K562 (cell line): ENCODE measurements around the gene RPP25. TPM values are rescaled to one million over a fixed set of nuclear protein-coding genes. Genes with fewer than 3 reads are reported as not detected.

Experiments used
- CCNT2 ChIP-seq: IDR thresholded peaks from 2 replicates; pipeline ENCODE4 v1.6.1; 2011; ENCODE audit warnings: borderline replicate concordance, low read depth, mild to moderate bottlenecking, moderate library complexity, mixed read lengths, low read length; ENCODE audit not compliant: insufficient read length; ENCODE audit errors: extremely low read depth
- CXXC5 ChIP-seq: fragments of 250-450 bp; sonication (Bioruptor Pico); IDR thresholded peaks from 2 replicates; pipeline ENCODE4 v1.8.0; 2022; ENCODE audit warnings: inconsistent platforms, mild to moderate bottlenecking, moderate library complexity
- E2F3 ChIP-seq: fragments of 250-450 bp; sonication (Bioruptor Pico); IDR thresholded peaks from 2 replicates; pipeline ENCODE4 v1.4.0; 2020; ENCODE audit warnings: mild to moderate bottlenecking
- FOS ChIP-seq: IDR thresholded peaks from 3 replicates; pipeline ENCODE4 v1.6.1; 2011; ENCODE audit not compliant: insufficient read length; ENCODE audit errors: extremely low read depth
- FOXA3 ChIP-seq, 2 experiments: fragments of 450-650 bp in 1 of 2; sonication (generic) in 1 of 2; formaldehyde crosslinking; IDR thresholded peaks in 1 of 2; conservative IDR thresholded peaks in 1 of 2; 2 replicates each; pipeline versions ENCODE4 v1.4.0 to v1.8.0; 2020 to 2022; ENCODE audit warnings: mild to moderate bottlenecking in 2 of 2, missing genetic modification reagents in 1 of 2
- MCM3 ChIP-seq: fragments of 450-650 bp; IDR thresholded peaks from 2 replicates; pipeline ENCODE4 v1.6.1; 2016
- MEIS2 ChIP-seq: fragments of 450-650 bp; IDR thresholded peaks from 2 replicates; pipeline ENCODE4 v1.6.1; 2014; ENCODE audit warnings: mild to moderate bottlenecking; ENCODE audit not compliant: partially characterized antibody
- NELFE ChIP-seq: IDR thresholded peaks from 2 replicates; pipeline ENCODE4 v1.6.1; 2011; ENCODE audit warnings: mild to moderate bottlenecking; ENCODE audit not compliant: insufficient read depth, insufficient read length
- OTX1 ChIP-seq: fragments of 450-650 bp; formaldehyde crosslinking; IDR thresholded peaks from 2 replicates; pipeline ENCODE4 v1.4.0; 2022; ENCODE audit warnings: mild to moderate bottlenecking
- PML ChIP-seq: IDR thresholded peaks from 2 replicates; pipeline ENCODE4 v1.6.1; 2012; ENCODE audit warnings: low read length, inconsistent platforms
- PRMT5 ChIP-seq: sonication (generic); formaldehyde crosslinking; IDR thresholded peaks from 2 replicates; pipeline ENCODE4 v1.5.0; 2020; ENCODE audit warnings: missing genetic modification reagents
- RBM14 ChIP-seq: fragments of 200-400 bp; formaldehyde crosslinking; IDR thresholded peaks from 2 replicates; pipeline ENCODE4 v1.6.1; 2018; ENCODE audit warnings: low read depth, mild to moderate bottlenecking, low read length, moderate library complexity, borderline replicate concordance; ENCODE audit not compliant: insufficient read depth
- RCOR1 ChIP-seq, 2 experiments: IDR thresholded peaks; 2 replicates each; pipeline ENCODE4 v1.6.1; 2012; ENCODE audit warnings: low read depth in 2 of 2, low read length in 2 of 2, borderline replicate concordance in 1 of 2, improper control_type of control experiment in 1 of 2
- SIN3A ChIP-seq, 2 experiments: fragments of 150-350 bp in 1 of 2; IDR thresholded peaks; 2 replicates each; pipeline ENCODE4 v1.6.1; 2011 to 2016; ENCODE audit warnings: borderline replicate concordance in 2 of 2, low read depth in 2 of 2, low read length in 2 of 2, mild to moderate bottlenecking in 2 of 2, moderate library complexity in 2 of 2; ENCODE audit not compliant: control insufficient read depth in 1 of 2
- SIN3B ChIP-seq: fragments of 450-650 bp; IDR thresholded peaks from 2 replicates; pipeline ENCODE4 v1.6.1; 2017; ENCODE audit warnings: low read depth, mild to moderate bottlenecking, moderate library complexity
- SMAD4 ChIP-seq: fragments of 250-450 bp; sonication (Bioruptor Pico); conservative IDR thresholded peaks from 2 replicates; pipeline ENCODE4 v1.8.0; 2021; ENCODE audit warnings: inconsistent platforms, mild to moderate bottlenecking, moderate library complexity
- SMARCA4 ChIP-seq: fragments of 450-650 bp; IDR thresholded peaks from 2 replicates; pipeline ENCODE4 v1.6.1; 2016
- SRSF7 ChIP-seq: fragments of 200-400 bp; formaldehyde crosslinking; optimal IDR thresholded peaks from 2 replicates; pipeline ENCODE3; 2017; ENCODE audit warnings: mild to moderate bottlenecking, low read depth, low read length
- TBP ChIP-seq: optimal IDR thresholded peaks from 2 replicates; pipeline ENCODE3; 2011; ENCODE audit warnings: low read depth, low read length, improper control_type of control experiment
- U2AF1 ChIP-seq: fragments of 200-400 bp; formaldehyde crosslinking; optimal IDR thresholded peaks from 2 replicates; pipeline ENCODE3; 2017; ENCODE audit warnings: mild to moderate bottlenecking, low read depth, low read length, moderate library complexity
- ZNF134 ChIP-seq: fragments of 250-450 bp; sonication (Bioruptor Pico); conservative IDR thresholded peaks from 2 replicates; pipeline ENCODE4 v1.4.0; 2020
- ZNF217 ChIP-seq: sonication (generic); formaldehyde crosslinking; IDR thresholded peaks from 2 replicates; pipeline ENCODE4 v1.8.0; 2022; ENCODE audit warnings: mild to moderate bottlenecking, missing genetic modification reagents
- ZNF23 ChIP-seq: fragments of 250-450 bp; sonication (Bioruptor Pico); IDR thresholded peaks from 2 replicates; pipeline ENCODE4 v1.4.0; 2020; ENCODE audit warnings: mild to moderate bottlenecking
- ZNF57 ChIP-seq: fragments of 450-650 bp; formaldehyde crosslinking; IDR thresholded peaks from 2 replicates; pipeline ENCODE4 v1.4.0; 2020; ENCODE audit warnings: mild to moderate bottlenecking, moderate library complexity
- ZNF778 ChIP-seq: fragments of 450-650 bp; formaldehyde crosslinking; IDR thresholded peaks from 2 replicates; pipeline ENCODE4 v1.4.0; 2020; ENCODE audit warnings: mild to moderate bottlenecking, moderate library complexity
- ZNF79 ChIP-seq: fragments of 250-450 bp; sonication (Bioruptor Pico); IDR thresholded peaks from 2 replicates; pipeline ENCODE4 v1.4.0; 2020; ENCODE audit warnings: low read depth, mild to moderate bottlenecking, moderate library complexity
- ZSCAN32 ChIP-seq: fragments of 450-650 bp; formaldehyde crosslinking; IDR thresholded peaks from 2 replicates; pipeline ENCODE4 v1.4.0; 2020; ENCODE audit warnings: mild to moderate bottlenecking, moderate library complexity
- polyA plus RNA-seq, 8 experiments: library from polyadenylated mRNA; depleted of rRNA in 4 of 8; stranded (reverse) in 5 of 8; unstranded in 3 of 8; fragments of >200 nt; fragmentation: Nextera tagmentation in 2 of 8; fragmentation: Illumina TruSeq in 1 of 8; extraction: Ambion mirVana in 2 of 8; extraction: Trizol in 1 of 8; gene quantifications; 2 replicates each; pipeline versions ENCODE4 v1.2.1 to v1.2.3, GENCODE V29; 2011 to 2014; ENCODE audit warnings: inconsistent platforms in 1 of 8, missing spikeins in 1 of 8
- total RNA-seq, 7 experiments: library from RNA; depleted of rRNA in 6 of 7; stranded (reverse); fragments of >200 nt in 6 of 7; fragmentation: Illumina TruSeq in 2 of 7; extraction: Trizol in 2 of 7; gene quantifications; 2 replicates each; pipeline versions ENCODE4 v1.2.1 to v1.2.3, GENCODE V29; 2011 to 2021; ENCODE audit warnings: low replicate concordance in 1 of 7
- TF ChIP-seq, protein P1 (sequence below): conservative IDR thresholded peaks from 2 replicates; pipeline ENCODE4 v1.6.1; 2011; ENCODE audit warnings: low read depth, mild to moderate bottlenecking, low read length; ENCODE audit not compliant: control insufficient read depth
- TF ChIP-seq, protein P2 (sequence below): sonication (generic); formaldehyde crosslinking; IDR thresholded peaks from 2 replicates; pipeline ENCODE4 v1.5.0; 2020; ENCODE audit warnings: missing genetic modification reagents

The RPP25 gene
- total and polyA plus RNA-seq, 9 of the 15 experiments (the other 6 are each of a cell fraction or from before 2014, with no cell fraction given): 1.1 to 12.3 (median 5.6) TPM

DNA sequence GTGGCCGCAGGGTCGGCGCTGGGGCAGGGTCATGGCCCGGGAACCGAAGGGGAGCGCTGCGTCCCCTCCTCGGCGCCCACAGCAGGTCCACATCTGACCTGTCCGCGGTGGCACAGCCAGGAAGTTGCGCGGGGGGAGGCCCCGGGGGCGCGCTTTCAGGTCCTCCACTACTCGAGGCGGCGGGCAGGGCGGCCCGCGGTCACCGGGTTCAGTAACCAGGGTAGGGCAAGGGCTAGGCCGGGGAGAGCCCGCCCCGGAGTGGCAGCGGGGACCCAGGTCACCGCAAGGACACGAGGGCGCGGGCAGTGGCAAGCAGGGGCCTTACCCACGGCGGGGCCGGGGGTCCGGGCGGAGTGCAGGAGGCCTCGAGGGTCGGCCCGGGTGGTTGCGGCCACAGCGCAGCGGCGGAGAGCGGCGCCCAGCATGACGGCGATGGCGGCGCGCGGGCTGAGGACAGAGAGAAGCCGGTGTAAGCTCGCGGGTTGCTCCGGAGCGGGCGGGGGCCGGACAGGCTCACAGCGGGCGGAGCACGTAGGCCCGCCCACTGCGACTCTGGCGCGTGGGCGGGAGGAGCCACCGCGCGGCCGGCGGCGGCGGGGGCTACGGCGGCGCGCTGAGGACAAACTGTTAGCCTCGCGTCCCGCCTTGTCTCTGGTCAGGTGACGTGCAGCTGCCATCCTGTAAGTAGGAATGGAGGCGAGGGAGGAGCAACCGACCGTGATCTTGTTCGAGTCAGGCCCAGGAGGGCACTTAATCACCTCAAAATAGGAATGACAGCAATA is 18.8 kb downstream of the RPP25 start, which contains the start of gene COX5A (continued):
- TF ChIP-seq SMAD4 (CRISPR knock-in tag) (peak; percentile 63; the same call in 1 of the 2 replicates), MEIS2 (peak; percentile 87), NELFE (no peak), SIN3A (IDR thresholded peaks at IDR 0.05; ENCODE audit: borderline replicate concordance in 2 of 2, control insufficient read depth in 1 of 2, low read depth in 2 of 2, low read length in 2 of 2) (peak; percentile 48 to 85; a peak in 2 of 4 replicates), ZNF778 (no peak), TBP (peak; percentile 89), ZNF23 (no peak), CCNT2 (peak; percentile 97), E2F3 (CRISPR knock-in tag) (0 out of 2 replicates have a peak, but pooled peaks have one; percentile 48), ZNF79 (CRISPR knock-in tag) (no peak), ZNF57 (CRISPR knock-in tag) (no peak), SRSF7 (no peak), SMARCA4 (no peak), OTX1 (CRISPR knock-in tag) (no peak), FOXA3 (CRISPR knock-in tag; conservative IDR thresholded peaks at IDR 0.05 in 1 of 2, IDR thresholded peaks at IDR 0.05 in 1 of 2) (no peak), RBM14 (no peak), PRMT5 (CRISPR knock-in tag) (peak; percentile 81; the same call in 1 of the 2 replicates), CXXC5 (peak; percentile 96), PML (peak; percentile 51; the same call in 1 of the 2 replicates), SIN3B (peak; percentile 79), ZNF217 (CRISPR knock-in tag) (no peak), MCM3 (no peak), ZNF134 (CRISPR knock-in tag) (no peak), U2AF1 (peak; percentile 52), RCOR1 (IDR thresholded peaks at IDR 0.05; ENCODE audit: borderline replicate concordance in 1 of 2, low read depth in 2 of 2, low read length in 2 of 2) (peak in 1 of 2 experiments; percentile 50; a peak in 1 of 4 replicates), ZSCAN32 (CRISPR knock-in tag) (no peak), FOS (no peak)
- TF ChIP-seq, protein P1, sequence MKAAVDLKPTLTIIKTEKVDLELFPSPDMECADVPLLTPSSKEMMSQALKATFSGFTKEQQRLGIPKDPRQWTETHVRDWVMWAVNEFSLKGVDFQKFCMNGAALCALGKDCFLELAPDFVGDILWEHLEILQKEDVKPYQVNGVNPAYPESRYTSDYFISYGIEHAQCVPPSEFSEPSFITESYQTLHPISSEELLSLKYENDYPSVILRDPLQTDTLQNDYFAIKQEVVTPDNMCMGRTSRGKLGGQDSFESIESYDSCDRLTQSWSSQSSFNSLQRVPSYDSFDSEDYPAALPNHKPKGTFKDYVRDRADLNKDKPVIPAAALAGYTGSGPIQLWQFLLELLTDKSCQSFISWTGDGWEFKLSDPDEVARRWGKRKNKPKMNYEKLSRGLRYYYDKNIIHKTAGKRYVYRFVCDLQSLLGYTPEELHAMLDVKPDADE: no peak; the same call in 1 of the 2 replicates
- TF ChIP-seq, protein P2, sequence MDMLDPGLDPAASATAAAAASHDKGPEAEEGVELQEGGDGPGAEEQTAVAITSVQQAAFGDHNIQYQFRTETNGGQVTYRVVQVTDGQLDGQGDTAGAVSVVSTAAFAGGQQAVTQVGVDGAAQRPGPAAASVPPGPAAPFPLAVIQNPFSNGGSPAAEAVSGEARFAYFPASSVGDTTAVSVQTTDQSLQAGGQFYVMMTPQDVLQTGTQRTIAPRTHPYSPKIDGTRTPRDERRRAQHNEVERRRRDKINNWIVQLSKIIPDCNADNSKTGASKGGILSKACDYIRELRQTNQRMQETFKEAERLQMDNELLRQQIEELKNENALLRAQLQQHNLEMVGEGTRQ (CRISPR knock-in tag): peak; percentile 92
